Stimulated activated CD4-positive, alpha-beta T cell treated with anti-CD3 and anti-CD28 coated beads, Interleukin-4, amount 100 ng/mL, for 24 hours (primary cell): ENCODE results near the gene CORO2B.

ENCODE experiments used
- DNase-seq: peaks from one replicate; pipeline ENCODE4 v3.0.0-alpha.2; 2020

CORO2B gene

DNA sequence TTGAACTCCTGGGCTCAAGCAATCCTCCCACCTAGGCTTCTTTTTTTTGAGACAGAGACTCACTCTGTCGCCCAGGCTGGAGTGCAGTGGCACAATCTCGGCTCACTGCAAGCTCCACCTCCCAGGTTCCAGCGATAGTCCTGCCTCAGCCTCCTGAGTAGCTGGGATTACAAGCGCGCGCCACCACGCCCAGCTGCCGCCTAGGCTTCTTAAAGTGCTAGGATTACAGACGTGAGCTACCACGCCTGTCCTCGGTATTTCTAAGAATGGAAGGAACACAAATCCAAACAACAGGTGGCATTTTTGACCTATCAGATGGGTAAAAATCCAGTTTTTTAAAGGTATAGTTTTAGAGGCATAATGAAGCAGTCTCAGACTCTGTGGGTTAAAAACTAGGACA, 128.1 kb downstream of the CORO2B start:
- DNase-seq = no peak

DNA sequence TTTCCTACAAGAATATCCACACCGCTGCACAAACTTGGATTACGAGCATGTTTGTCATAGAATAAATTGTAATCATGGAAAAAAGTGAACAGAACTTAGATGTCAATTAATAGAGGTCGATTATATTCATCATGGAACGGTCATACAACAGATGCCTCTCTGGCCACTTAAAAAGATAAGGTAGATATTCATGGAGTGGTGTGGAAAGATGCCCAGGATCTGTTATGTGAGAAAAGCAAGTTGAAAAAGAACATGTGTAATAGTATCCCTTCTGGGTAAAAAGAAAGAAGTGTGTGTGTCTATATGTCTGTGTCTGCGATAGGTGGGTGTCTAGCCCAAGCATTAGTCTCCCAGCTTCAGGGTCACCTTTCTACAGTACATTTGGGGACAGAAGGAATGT, 128.6 kb downstream of the CORO2B start:
- no peak for DNase-seq

DNA sequence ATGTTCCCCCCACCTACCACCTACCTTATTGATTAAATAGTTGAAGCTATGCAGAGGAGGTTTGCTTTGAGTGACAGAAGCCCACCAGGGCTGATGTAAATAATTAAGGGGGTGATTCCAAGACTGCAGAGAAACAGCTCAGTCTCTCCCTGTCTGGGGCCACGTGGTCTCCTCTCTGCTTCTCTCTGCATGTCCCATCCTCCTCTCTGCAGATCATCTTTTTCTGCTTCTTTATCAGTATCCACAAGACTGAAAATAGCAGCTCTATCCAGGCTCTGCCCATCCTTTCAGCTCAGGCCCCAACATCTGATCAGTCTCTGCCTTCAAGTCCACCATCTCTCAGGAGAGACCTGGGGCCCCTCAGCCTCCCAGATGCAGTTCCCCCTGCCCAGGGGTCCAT, 131.1 kb downstream of the CORO2B start:
- no peak for DNase-seq

DNA sequence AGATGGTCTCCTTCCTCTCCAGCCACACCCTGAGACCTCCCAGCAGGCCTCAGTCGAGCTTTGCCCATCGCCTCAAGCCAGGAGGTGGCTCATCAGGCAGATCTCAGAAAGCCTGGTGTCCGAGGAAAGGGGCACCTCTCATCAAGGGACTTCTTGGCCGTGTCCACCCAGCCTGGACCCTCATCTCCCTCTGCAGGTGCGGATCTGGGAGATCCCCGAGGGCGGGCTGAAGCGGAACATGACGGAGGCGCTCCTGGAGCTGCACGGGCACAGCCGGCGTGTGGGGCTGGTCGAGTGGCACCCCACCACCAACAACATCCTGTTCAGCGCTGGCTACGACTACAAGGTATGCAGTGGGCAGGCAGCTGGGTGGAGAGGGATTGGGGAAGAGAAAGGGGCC, 131.7 kb downstream of the CORO2B start:
- no peak for DNase-seq

DNA sequence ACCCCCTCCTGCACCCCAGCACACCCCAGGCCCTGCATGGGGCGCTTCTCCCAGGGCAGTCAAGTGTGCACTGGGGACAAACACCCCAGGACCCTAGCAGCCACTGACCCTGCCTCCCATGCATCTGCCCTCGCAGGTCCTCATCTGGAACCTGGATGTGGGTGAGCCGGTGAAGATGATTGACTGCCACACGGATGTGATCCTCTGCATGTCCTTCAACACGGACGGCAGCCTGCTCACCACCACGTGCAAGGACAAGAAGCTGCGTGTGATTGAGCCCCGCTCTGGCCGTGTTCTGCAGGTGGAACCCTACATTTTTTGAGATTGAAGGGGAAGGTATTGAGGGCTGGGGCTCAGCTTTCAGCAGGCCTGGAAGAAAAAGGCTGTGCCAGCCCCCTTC, 132.6 kb downstream of the CORO2B start:
- no peak for DNase-seq

DNA sequence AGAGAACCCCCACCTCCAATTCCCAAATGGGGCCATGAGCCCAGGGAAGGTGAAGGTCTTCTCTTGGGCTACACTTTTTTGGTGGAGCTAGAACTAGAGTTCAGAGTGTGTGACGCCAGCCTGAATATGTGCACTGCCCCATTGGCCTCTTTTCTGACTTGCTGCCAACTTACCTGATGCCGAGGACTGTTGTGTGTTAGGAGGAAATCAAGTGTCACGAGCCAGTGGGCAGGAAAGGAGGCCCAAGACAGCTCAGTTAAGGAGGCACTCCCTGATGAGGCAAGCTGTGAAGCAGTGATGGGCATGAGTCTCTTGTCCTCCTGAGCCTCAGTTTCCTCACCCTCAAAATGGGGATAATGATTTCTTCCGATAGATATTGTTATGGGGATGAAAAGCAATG, 134.1 kb downstream of the CORO2B start:
- no peak for DNase-seq

DNA sequence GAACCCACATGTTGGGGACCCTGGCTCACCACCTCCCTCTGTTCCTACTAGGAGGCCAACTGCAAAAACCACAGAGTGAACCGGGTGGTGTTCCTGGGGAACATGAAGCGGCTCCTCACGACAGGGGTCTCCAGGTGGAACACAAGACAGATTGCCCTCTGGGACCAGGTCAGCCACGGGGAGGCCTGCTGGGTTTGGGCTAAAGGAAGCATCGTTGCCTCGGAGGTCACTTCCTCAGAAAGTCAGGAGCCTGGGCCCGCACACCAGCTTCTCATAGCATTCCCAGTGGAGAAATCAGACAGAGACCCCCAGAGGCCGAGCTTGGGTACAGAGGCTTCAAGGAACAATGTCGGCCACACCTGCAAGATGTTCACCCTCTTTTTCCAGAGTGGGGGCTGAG, 135.1 kb downstream of the CORO2B start:
- no peak for DNase-seq

DNA sequence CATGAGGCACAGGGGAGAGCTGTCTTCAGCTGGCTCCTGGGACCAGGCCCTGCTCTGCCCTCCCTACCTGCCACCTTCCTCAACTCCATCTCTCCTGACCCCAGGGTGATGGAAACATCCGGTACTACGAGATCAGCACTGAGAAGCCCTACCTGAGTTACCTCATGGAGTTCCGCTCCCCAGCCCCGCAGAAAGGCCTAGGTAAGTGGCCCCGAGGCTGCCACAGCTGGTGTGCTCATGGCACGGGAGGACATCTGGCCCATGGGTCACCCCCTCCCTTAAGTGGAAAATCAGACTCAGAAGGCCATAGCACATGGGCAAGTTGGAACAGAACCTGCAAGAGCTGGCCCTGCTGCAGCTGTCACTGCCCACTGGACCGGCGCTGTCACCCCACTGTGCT, 136.3 kb downstream of the CORO2B start:
- DNase-seq = no peak

DNA sequence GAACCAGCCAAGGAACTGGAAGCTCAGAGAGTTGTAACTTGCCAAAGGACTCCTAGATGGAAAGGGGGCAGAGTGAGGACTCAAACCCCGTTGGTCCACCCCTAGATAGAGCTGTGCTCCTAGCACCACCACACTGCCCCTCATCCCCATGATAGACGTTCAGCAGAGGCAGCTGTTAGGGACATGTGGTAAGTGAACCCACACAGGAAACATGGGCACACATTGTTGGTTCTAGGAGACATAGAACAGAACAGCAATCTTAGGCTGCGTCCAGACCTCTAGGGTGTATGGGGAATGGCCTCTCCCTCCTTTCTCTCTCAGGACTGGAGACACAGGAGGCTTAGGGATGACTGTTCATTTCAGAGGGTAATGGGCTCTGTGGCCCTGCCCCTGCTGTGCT, 139.2 kb downstream of the CORO2B start:
- DNase-seq = no peak

DNA sequence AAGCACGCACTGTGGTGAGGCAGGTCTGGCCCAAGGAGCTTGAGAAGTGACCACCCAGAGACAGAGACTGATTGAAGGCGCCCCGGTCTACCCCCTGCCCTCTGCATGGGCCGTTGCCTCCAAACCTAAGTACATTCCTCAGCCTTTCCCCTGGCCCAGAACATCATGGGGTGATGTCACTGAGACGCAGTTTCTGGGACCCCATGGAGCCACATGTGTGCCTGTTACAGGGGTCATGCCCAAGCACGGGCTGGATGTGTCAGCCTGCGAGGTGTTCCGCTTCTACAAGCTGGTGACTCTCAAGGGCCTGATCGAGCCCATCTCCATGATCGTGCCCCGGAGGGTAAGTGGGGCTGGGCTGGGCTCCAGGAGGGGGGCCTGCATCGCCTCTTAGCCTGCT, 139.7 kb downstream of the CORO2B start:
- no peak for DNase-seq

DNA sequence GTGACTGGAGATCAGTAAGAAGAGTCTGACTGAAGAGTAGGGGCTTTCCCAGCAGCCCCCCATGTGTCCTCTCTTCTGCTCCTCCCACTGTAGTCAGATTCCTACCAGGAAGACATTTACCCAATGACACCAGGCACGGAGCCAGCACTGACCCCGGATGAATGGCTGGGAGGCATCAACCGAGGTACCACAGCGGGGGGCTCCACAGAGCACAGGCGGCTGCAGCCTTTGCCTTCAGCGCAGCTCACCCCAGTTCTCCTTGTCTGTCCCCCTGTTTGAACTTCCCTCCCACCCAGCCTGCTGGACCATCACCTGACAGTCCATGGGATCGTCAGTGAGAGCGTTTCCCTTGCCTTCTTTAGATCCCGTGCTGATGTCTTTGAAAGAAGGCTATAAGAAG, 140.3 kb downstream of the CORO2B start:
- no peak for DNase-seq

DNA sequence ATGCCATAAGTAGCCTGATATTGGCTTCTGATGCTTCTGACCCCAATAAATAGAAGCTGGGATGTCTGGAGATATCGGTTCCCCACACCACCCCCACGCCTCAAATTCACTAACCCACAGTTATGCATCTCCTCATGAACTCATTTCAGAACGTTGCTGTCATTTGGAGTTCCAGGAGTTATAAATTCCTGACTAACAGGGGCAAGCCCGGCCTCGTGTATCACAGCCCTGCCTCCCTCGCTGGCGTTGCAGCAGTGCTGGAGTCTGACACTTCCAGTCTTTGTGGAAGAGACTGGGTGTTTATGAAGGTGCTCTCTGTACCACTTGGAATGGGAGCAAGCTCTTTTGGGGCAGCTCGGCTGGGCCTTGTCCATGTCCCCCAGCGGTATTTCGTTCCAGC, 140.9 kb downstream of the CORO2B start:
- no peak for DNase-seq

DNA sequence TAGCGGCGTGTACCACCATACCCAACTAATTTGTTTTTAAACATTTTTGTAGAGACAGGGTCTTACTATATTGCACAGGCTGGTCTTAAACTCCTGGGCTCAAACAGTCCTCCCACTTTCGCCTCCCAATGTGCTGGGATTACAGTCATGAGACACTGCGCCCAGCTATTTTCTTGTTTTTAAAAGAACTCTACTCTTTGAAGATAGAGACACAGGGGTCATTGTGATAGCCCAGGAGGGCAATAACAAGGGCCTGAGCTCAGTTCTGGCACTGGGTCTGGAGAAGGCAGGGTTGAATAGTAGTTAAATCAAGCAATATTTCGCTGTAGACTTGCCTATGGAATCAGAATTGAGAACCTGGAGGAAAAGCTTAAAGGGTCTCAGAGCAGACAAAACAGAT, 143.1 kb downstream of the CORO2B start:
- no peak for DNase-seq

DNA sequence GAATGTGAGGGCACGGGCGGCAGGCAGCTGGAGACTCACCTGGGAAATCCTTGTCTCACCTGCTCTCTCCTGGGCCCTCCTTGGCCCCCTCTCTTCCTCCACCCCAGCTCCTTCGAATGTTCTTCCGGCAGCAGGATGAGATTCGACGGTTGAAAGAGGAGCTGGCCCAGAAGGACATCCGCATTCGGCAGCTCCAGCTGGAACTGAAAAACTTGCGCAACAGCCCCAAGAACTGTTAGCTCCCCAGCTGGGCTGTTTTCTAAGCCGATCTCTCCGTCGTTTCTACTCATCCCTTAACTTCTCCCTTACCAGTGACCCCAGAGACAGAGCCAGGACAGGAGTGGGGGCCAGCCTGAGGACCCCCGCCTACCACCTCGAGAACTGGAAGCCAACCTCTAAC, 146.9 kb downstream of the CORO2B start:
- DNase-seq = no peak

DNA sequence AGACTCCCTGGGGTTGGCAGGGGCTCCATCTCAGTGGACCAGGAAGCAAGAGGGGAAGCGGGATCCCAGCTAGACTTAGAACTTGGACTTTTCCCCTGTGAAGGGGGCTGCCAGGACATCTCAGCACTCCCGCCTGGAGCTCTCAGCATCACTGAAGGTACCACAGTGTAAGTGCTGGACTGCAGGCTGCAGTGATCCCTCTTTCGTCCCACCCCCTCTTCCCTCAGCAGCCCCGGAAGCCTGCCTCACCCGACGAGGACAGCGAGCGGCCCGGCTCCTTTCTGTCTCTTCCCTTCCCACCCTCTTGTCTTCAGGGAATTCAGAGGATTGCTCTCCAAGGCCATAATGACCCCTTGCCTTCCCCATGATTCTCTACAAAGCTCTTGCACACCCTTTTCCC, 147.5 kb downstream of the CORO2B start:
- no peak for DNase-seq

DNA sequence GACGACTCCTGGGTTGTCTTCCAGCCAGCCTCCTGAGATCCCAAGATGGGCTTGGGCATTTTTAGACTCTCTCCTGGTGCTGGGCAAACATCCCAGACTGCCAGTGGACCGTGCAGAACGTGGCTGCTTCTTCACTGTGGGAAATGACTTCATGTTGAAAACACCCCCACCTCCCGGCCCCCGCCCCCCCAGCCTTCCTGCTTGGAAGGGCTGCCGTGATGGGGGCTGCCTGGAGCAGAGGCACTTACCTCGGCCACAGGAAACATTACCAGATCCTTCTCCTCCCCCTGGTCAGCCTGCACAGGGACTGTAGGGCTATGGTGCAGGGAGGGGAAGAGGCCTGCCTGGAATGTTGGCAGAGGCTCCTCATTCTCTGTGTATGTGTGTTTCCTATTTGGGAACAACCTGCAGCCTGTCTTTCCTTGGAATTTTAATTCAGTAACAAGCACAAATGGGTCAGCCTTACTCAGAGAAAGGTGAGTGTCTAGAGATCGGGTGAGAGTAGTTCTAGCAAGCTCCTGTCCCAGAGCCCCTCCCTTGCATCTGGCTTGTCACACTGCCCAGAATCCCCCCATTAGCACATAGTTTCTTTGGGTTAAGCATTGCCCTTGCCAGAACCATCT, 151.1 kb downstream of the CORO2B start:
- no peak for DNase-seq

DNA sequence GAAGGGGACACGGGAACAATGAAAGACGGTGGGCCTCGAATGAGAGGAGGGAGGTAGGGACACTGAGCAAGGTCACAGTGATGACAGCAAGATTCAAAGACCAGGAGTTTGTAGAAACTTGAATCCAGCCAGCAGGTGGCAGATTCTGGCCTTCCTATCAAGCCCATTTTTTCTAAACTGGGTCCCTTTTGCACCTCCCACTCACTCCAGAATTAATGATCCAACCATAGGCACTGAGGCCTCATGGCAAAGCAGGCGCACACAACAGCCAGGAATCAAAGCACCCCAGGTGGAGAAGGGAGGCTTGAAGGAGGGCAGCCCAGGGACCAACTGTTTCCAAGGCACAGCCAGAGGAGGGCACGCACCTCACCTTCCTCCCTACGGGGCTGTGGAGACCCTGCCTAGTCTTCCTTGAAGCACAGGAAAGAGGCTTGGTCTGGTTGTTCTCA, 151.7 kb downstream of the CORO2B start:
- peak; percentile 18 for DNase-seq

DNA sequence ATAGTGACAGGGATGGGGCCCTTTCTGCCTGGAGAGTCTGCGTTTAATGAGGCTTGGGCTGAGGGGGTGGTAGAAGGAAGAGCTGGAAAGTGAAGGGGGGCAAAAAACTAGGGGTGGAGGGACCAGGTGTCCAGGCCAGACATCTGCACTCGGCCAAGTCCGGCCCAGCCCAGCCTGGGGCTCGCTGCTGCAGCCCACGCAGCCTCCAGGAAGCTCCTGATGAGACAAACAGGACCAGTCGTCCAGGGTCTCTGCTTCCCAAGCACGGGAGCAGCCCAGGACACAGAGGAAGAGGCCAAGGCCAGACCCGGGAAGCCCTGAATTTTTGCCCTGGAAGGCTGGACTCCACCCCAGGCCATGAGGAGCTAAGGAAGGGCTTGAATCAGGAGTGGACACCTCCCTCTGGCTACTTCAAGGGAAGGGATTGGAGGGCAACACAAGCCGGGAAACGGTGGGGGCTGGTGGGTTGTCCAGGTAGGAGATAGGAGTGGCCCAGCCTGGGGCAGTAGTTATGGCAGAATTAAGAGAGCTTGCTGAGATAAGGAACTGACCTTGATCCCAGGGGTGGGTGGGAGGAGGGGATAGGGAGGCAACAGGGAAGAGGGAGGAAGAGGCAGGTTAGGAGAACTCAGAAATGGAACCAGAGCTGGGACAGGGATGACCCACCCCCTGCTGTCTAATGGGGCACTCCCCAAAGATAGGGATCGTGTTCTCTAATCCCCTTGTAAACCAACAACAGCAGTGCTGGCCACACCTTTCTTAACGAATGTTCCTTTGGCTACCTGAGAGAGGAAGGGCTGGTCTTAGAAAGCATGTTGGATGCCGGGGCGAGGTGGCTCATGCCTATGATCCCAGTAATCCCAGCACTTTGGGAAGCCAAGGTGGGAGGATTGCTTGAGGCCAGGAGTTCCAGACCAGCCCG, 152.4 kb downstream of the CORO2B start:
- DNase-seq = no peak

DNA sequence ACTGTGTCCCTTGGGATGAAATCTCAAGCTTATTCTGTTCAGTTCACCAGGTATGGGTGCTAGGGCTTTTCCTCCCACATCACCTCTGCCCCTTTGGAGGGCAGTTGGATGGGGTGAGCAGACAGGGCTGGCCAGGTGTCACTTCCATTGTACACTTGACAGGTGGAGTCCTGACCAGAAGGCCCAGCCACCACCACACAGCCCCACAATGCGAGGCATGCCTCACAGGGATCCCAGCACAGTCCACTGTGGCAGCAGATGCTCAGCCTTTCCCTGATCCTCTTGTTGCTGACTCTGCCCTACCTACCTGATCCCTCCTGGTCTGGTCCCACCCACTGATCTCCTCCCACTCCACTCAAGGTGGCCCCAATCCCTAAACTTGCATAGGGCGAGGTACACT, 153.7 kb downstream of the CORO2B start:
- DNase-seq = no peak

DNA sequence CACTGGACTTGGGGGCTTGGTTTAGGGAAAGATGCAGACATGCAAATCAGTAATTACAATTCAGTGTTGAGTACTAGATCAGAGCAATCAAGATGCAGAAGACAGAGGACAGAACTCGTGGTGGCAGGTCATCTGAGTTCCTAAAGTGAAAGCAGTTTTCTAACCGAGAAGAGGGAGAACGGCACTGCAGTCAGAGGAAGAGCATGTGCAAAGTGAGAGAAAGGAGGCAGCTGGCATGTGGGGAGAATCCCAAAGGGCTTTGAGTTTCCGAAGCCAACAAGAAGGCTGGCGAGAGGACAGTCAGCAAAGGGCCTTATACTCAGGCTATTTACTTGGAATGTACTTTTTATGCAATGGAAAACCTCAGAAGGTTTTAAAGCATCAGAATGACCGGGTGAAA, 154.9 kb downstream of the CORO2B start:
- no peak for DNase-seq

DNA sequence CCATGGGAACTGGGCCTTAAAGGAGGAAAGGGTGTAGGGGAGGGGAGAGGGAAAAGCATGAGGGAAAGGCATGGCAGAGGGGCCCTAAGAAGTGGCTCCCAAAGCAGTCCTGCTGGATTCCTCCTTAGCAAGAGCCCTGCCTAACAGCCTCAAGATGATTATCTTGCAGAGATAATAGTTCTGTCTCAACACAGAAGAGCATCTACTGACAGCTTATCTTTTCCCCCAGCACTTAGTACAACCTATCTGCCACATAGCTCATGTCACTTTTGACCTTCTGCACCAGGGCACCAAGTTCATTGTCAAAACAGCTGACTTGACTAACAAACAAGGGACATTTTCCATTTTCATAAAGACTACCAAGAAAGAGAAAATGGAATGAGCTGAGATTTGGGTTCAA, 155.6 kb downstream of the CORO2B start:
- no peak for DNase-seq

DNA sequence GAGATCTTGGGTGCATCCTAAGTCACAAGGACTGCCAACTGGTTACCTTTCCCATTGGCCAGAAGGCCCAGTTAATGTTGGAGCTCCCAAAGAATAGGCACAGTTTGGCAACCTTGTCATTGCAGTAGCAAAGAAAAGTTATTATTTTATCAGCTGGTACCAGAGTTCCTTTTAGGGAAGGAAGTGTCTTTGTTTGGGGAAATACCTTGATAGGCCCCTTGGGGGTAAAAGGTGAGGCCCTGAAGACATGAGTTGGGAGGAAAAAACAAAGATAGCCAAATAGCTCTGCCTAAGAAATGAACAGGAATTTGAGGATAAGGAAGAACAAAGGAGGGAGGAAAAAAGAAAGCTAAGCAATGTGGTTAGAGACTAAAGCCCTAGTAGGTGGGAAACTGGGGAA, 156.1 kb downstream of the CORO2B start:
- no peak for DNase-seq

DNA sequence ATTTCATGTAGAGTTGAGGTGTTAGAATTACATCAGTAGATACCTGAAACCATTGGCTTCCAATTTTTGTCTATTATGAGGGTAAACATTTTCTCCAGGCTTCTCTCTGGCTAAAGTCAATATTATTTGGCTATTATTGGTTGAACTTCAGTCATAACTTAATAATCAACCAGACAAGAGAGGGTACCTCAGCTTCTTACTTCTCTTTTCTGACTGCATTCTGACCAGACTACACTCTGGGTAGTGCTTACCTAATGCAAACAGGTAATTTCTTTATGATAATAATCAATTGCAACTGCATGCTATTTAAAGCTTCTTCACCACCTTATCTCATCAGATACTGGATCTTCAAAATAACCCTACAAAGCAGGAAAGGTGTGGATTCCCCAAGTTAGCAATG, 156.8 kb downstream of the CORO2B start:
- no peak for DNase-seq

DNA sequence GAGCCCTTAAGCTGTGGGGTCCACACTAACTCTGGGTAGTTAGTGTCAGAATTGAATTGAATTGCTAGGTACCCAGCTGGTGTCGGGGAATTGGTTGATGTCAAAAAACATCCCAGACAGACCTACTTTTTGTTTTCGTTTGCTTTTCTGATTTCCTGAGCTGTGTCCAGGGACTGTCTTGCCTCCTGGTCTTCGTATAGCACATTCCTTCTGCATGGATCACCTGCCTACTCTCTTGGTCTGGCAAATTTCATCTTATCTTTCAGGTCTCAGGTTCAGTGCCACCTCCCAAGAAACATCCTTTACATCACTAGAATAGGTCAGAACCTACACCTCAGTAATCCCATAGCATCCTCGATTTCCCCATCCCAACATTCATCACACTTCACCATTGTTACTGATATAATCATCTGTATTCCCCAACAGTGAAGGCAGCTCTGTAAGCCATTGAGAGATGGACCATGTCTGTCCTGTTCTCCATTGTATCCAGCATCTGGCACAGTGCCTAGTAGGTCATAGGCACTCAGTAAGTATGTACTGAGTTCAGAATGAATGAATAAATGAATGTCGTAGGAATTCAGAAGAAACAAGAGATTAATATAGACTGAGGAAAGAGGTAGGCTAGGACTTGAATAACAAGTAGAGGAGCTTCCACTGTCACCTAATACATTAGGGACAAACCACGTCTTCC, 160.7 kb downstream of the CORO2B start:
- DNase-seq = no peak
